Skeletal muscle tissue (tissue), 2 donors: ENCODE data around the gene GPR4. TPM values are rescaled to one million over a fixed set of nuclear protein-coding genes. Genes with fewer than 3 reads are reported as not detected.

Source experiments
- small RNA-seq: library from RNA; depleted of rRNA; stranded (forward); fragments of <200 nt; gene quantifications from one replicate; pipeline ENCODE3, GENCODE V24; 2014
- total RNA-seq: library from RNA; depleted of rRNA; stranded (reverse); fragments of >200 nt; gene quantifications from one replicate; pipeline ENCODE4 v1.2.3, GENCODE V29; 2014

The GPR4 gene
- total RNA-seq, 1 donor from 2014 or later = 0.52 TPM

Small RNA genes within 50 kb of the gene (small RNA-seq; reads per million reads assigned to genes)
- not detected for gene RN7SL836P

Other genes with a start within 250 kb of the GPR4 start
- gene ERCC2, start 231.6 kb downstream of the GPR4 start, total RNA-seq = 7.3 TPM
- not detected for gene PPP1R13L, start 197.1 kb downstream of the GPR4 start, total RNA-seq
- 7.3 TPM for gene POLR1G, start 195.6 kb downstream of the GPR4 start, total RNA-seq
- 56.9 TPM for gene ERCC1, start 178.3 kb downstream of the GPR4 start, total RNA-seq
- gene FOSB, start 134.2 kb downstream of the GPR4 start, total RNA-seq = 42.8 TPM
- gene RTN2, start 105.2 kb downstream of the GPR4 start, total RNA-seq = 45.4 TPM
- 0.52 TPM for gene PPM1N, start 103.8 kb downstream of the GPR4 start, total RNA-seq
- 32.4 TPM for gene VASP, start 94.7 kb downstream of the GPR4 start, total RNA-seq
- 3.7 TPM for gene OPA3, start 17.4 kb downstream of the GPR4 start, total RNA-seq
- 4.7 TPM for gene EML2, start 37.2 kb upstream of the GPR4 start, total RNA-seq
- gene GIPR, start 66.0 kb upstream of the GPR4 start, total RNA-seq = 0.52 TPM
- gene SNRPD2, start 89.7 kb upstream of the GPR4 start, total RNA-seq = 210 TPM
- 2.6 TPM for gene QPCTL, start 90.5 kb upstream of the GPR4 start, total RNA-seq
- gene FBXO46, start 128.7 kb upstream of the GPR4 start, total RNA-seq = 5.7 TPM
- gene MEIOSIN, start 131.2 kb upstream of the GPR4 start, total RNA-seq = not detected
- gene SIX5, start 167.0 kb upstream of the GPR4 start, total RNA-seq = 8.4 TPM
- 160 TPM for gene DMPK, start 180.3 kb upstream of the GPR4 start, total RNA-seq
- gene DMWD, start 190.6 kb upstream of the GPR4 start, total RNA-seq = 20.4 TPM
- gene RSPH6A, start 213.1 kb upstream of the GPR4 start, total RNA-seq = not detected